ENCODE results near the gene CRACR2B. TPM values are rescaled to one million over a fixed set of nuclear protein-coding genes. Genes with fewer than 3 reads are reported as not detected.

Gene CRACR2B
- total RNA-seq, 1 experiment from 2014 or later: 0.48 TPM

GRCh38 chr11:793556-793955 lies 34.2 kb upstream of the CRACR2B start:
- H4K20me1 ChIP-seq (ENCODE audit: insufficient read depth, low read depth, low read length): peaks cover 16% of the 10 kb centered on the region; the same call in 1 of the 2 replicates
- no peak overlapping the region for H3K9ac ChIP-seq (ENCODE audit: low read length)

DNA sequence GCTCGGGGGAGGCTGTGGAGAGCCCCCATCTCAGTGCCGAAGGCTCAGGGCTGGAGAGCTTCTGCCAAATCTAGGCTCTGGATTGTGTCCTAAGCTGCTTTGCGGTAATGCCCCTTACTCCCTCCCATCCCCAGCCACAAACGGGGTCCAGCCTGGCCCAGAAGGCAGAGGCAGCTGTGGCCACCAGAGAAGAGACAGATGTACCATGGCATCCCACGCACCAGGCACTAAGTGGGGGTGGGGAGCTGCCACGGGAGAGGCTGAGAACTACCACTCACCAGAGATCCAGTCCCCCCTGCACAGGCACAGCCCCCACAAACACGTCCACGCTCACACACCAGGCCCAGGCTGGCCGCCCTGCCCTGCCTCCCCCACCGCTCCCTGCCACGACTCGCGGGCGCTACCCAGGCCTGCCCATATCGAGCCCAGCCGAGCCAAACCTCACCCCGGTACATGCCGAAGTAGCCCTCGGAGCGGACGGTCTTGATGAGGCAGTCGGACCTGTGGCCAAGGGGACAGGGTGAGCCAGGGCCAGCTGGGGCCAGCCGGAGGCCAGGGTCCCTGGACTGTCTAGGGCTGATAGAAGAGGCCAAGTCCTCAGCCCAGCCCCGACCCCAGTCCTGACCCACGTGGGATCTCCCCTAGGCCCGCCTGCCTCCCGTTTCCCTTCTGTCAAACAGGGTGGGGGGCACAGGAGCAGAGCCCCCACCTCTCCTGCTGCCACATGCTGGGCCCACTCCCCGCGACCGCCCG lies 33.5 kb upstream of the CRACR2B start:
- H3K4me2 ChIP-seq (ENCODE audit: low read depth, low read length, poor library complexity, severe bottlenecking): peak overlapping the region; percentile 97
- no peak overlapping the region for H3K9ac ChIP-seq (ENCODE audit: low read length)

More at GRCh38 chr11:793556-793955, 34.2 kb upstream of the CRACR2B start:
- no peaks in the 10 kb centered on the region for H3K9me2 ChIP-seq (replicated peaks; ENCODE audit: insufficient read depth, low read length)
- no peak for DNase-seq
- no peak overlapping the region for H3K4me3 ChIP-seq (ENCODE audit: low read length)
- H3K79me2 ChIP-seq (ENCODE audit: low read length): peaks cover 36% of the 10 kb centered on the region
- no peak overlapping the region for H3K4me2 ChIP-seq (ENCODE audit: low read depth, low read length, poor library complexity, severe bottlenecking)
- no peak overlapping the region for H2AFZ ChIP-seq (ENCODE audit: low read length)
- H3K4me1 ChIP-seq (ENCODE audit: low read length): peaks cover 46% of the 10 kb centered on the region
- no peaks in the 10 kb centered on the region for H3K36me3 ChIP-seq (ENCODE audit: insufficient read depth, low read length)
- H3K27ac ChIP-seq (ENCODE audit: low read length): no peak overlapping the region
- H3K9me3 ChIP-seq (ENCODE audit: low read length): no peaks in the 10 kb centered on the region
- no peaks in the 10 kb centered on the region for H3K27me3 ChIP-seq (ENCODE audit: low read length)

GRCh38 chr11:794766-795633 lies 32.7 kb upstream of the CRACR2B start:
- DNase-seq: peak; percentile 76
- Histone ChIP-seq H3K4me3 (ENCODE audit: low read length) (peak overlapping the region; percentile 95), H3K27me3 (ENCODE audit: low read length) (no peaks in the 10 kb centered on the region), H2AFZ (ENCODE audit: low read length) (no peak overlapping the region), H3K9me3 (ENCODE audit: low read length) (no peaks in the 10 kb centered on the region), H3K36me3 (ENCODE audit: insufficient read depth, low read length) (no peaks in the 10 kb centered on the region), H3K27ac (ENCODE audit: low read length) (peak overlapping the region; percentile 76; the same call in 1 of the 2 replicates), H4K20me1 (ENCODE audit: insufficient read depth, low read depth, low read length) (peaks cover 13% of the 10 kb centered on the region; the same call in 1 of the 2 replicates), H3K79me2 (ENCODE audit: low read length) (peaks cover 24% of the 10 kb centered on the region), H3K4me2 (ENCODE audit: low read depth, low read length, poor library complexity, severe bottlenecking) (peak overlapping the region; percentile 97), H3K9me2 (replicated peaks; ENCODE audit: insufficient read depth, low read length) (no peaks in the 10 kb centered on the region), H3K4me1 (ENCODE audit: low read length) (peaks cover 39% of the 10 kb centered on the region), H3K9ac (ENCODE audit: low read length) (peak overlapping the region; percentile 93)

More for the DNA sequence above, 33.5 kb upstream of the CRACR2B start:
- Histone ChIP-seq H3K79me2 (ENCODE audit: low read length) (peaks cover 30% of the 10 kb centered on the region), H3K27me3 (ENCODE audit: low read length) (no peaks in the 10 kb centered on the region), H3K4me3 (ENCODE audit: low read length) (no peak overlapping the region; the same call in 1 of the 2 replicates), H3K27ac (ENCODE audit: low read length) (no peak overlapping the region), H4K20me1 (ENCODE audit: insufficient read depth, low read depth, low read length) (peaks cover 13% of the 10 kb centered on the region; the same call in 1 of the 2 replicates), H3K4me1 (ENCODE audit: low read length) (peaks cover 40% of the 10 kb centered on the region), H3K36me3 (ENCODE audit: insufficient read depth, low read length) (no peaks in the 10 kb centered on the region), H3K9me2 (replicated peaks; ENCODE audit: insufficient read depth, low read length) (no peaks in the 10 kb centered on the region), H3K9me3 (ENCODE audit: low read length) (no peaks in the 10 kb centered on the region), H2AFZ (ENCODE audit: low read length) (no peak overlapping the region)
- DNase-seq: no peak

- H3K36me3 ChIP-seq (ENCODE audit: insufficient read depth, low read length): no peaks in the 10 kb centered on the region
- DNase-seq: peak; percentile 89
- H3K4me1 ChIP-seq (ENCODE audit: low read length): peaks cover 30% of the 10 kb centered on the region
- H3K9ac ChIP-seq (ENCODE audit: low read length): peak overlapping the region; percentile 93
- no peaks in the 10 kb centered on the region for H3K9me3 ChIP-seq (ENCODE audit: low read length)
- peak overlapping the region; percentile 95 for H3K4me3 ChIP-seq (ENCODE audit: low read length)
- H3K4me2 ChIP-seq (ENCODE audit: low read depth, low read length, poor library complexity, severe bottlenecking): peak overlapping the region; percentile 97
- H2AFZ ChIP-seq (ENCODE audit: low read length): no peak overlapping the region
- H3K27me3 ChIP-seq (ENCODE audit: low read length): no peaks in the 10 kb centered on the region
- H3K79me2 ChIP-seq (ENCODE audit: low read length): peaks cover 24% of the 10 kb centered on the region
- H4K20me1 ChIP-seq (ENCODE audit: insufficient read depth, low read depth, low read length): peaks cover 13% of the 10 kb centered on the region; the same call in 1 of the 2 replicates
- H3K9me2 ChIP-seq (replicated peaks; ENCODE audit: insufficient read depth, low read length): no peaks in the 10 kb centered on the region
- peak overlapping the region; percentile 81 for H3K27ac ChIP-seq (ENCODE audit: low read length)
These were observed 31.8 kb upstream of the CRACR2B start for GRCh38 chr11:795634-796564.

- H2AFZ ChIP-seq (ENCODE audit: low read length): no peak overlapping the region
- peak overlapping the region; percentile 97 for H3K4me2 ChIP-seq (ENCODE audit: low read depth, low read length, poor library complexity, severe bottlenecking)
- peak overlapping the region; percentile 93 for H3K9ac ChIP-seq (ENCODE audit: low read length)
- peaks cover 24% of the 10 kb centered on the region for H3K79me2 ChIP-seq (ENCODE audit: low read length)
- H4K20me1 ChIP-seq (ENCODE audit: insufficient read depth, low read depth, low read length): peaks cover 13% of the 10 kb centered on the region; the same call in 1 of the 2 replicates
- no peaks in the 10 kb centered on the region for H3K27me3 ChIP-seq (ENCODE audit: low read length)
- H3K9me2 ChIP-seq (replicated peaks; ENCODE audit: insufficient read depth, low read length): no peaks in the 10 kb centered on the region
- H3K4me3 ChIP-seq (ENCODE audit: low read length): peak overlapping the region; percentile 95
- peaks cover 24% of the 10 kb centered on the region for H3K4me1 ChIP-seq (ENCODE audit: low read length)
- no peak for DNase-seq
- H3K36me3 ChIP-seq (ENCODE audit: insufficient read depth, low read length): no peaks in the 10 kb centered on the region
- H3K9me3 ChIP-seq (ENCODE audit: low read length): no peaks in the 10 kb centered on the region
- H3K27ac ChIP-seq (ENCODE audit: low read length): peak overlapping the region; percentile 81
These were observed 31.0 kb upstream of the CRACR2B start for GRCh38 chr11:796565-797295.

DNA sequence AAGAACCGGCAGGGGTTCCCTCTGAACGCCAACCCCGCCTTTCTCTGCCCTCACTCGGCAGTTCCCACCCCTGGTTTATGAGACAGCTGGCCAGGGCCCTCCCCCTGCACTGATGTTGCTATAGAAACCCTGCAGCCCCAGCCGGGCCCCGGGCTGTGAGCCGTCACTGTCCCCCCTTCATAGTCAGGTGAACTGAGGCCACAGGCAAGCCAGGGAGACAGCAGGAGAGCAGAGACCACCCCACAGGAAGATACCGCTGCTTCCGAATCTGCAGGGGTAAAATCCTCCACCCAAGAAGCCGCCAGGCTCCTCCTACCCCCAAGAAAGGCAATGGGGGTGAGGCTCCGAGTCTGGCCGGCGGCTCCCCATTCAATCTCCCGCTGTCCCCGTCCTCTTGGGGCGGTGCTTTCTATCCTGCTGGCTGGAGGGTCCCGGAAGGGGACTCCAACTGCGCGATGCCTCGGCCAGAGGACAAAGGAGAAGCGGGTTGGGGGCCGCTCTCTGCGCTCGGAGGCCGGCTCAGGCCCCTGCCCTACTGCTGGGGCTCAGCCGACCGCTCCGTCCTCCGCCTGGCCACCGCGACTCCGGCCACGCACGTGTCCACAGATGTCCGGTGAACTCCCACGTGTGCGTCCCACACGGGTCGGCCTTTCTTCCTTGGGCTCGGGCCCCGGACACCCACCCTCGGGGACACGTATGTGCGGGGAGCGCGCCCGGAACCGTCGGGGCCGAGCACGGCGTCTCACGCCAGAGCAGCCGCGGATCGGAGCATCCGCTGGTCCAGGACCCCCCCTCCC lies 30.2 kb upstream of the CRACR2B start:
- Histone ChIP-seq H3K79me2 (ENCODE audit: low read length) (peaks cover 24% of the 10 kb centered on the region), H3K4me3 (ENCODE audit: low read length) (peak overlapping the region; percentile 95), H3K4me2 (ENCODE audit: low read depth, low read length, poor library complexity, severe bottlenecking) (peak overlapping the region; percentile 97), H3K9me2 (replicated peaks; ENCODE audit: insufficient read depth, low read length) (no peaks in the 10 kb centered on the region), H3K27ac (ENCODE audit: low read length) (peak overlapping the region; percentile 81), H4K20me1 (ENCODE audit: insufficient read depth, low read depth, low read length) (peaks cover 13% of the 10 kb centered on the region; the same call in 1 of the 2 replicates), H3K9ac (ENCODE audit: low read length) (peak overlapping the region; percentile 93), H2AFZ (ENCODE audit: low read length) (no peak overlapping the region), H3K4me1 (ENCODE audit: low read length) (peaks cover 24% of the 10 kb centered on the region), H3K9me3 (ENCODE audit: low read length) (no peaks in the 10 kb centered on the region), H3K36me3 (ENCODE audit: insufficient read depth, low read length) (no peaks in the 10 kb centered on the region), H3K27me3 (ENCODE audit: low read length) (no peaks in the 10 kb centered on the region)
- DNase-seq: peak; percentile 92
